Mesenchymal stem cell (in vitro differentiated cells and primary cell): Measurements from ENCODE around the gene PADI3.

Source experiments
- DNase-seq: peaks from one replicate; pipeline ENCODE4 v3.0.0-alpha.2; 2013
- H2AFZ ChIP-seq: one replicate; pipeline ENCODE4 v1.6.1; 2013; ENCODE audit warnings: low read depth, mild to moderate bottlenecking, control low read depth, inconsistent platforms, low read length, moderate library complexity
- H2AK5ac ChIP-seq: 2 replicates; pipeline ENCODE4 v1.6.1; 2013; ENCODE audit warnings: low read length, moderate library complexity, mild to moderate bottlenecking, inconsistent platforms; ENCODE audit not compliant: severe bottlenecking
- H2BK120ac ChIP-seq: one replicate; pipeline ENCODE4 v1.6.1; 2013; ENCODE audit warnings: low read depth, mild to moderate bottlenecking, inconsistent platforms, low read length, moderate library complexity
- H2BK12ac ChIP-seq, 2 experiments: one replicate each; pipeline ENCODE4 v1.6.1; 2013; ENCODE audit warnings: inconsistent platforms in 2 of 2, low read length in 2 of 2, mild to moderate bottlenecking in 2 of 2, moderate library complexity in 2 of 2, control low read depth in 1 of 2
- H2BK15ac ChIP-seq: one replicate; pipeline ENCODE4 v1.6.1; 2013; ENCODE audit warnings: mild to moderate bottlenecking, low read depth, inconsistent platforms; ENCODE audit not compliant: poor library complexity, severe bottlenecking
- H2BK5ac ChIP-seq: 2 replicates; pipeline ENCODE4 v1.6.1; 2013; ENCODE audit warnings: low read depth, mild to moderate bottlenecking, low read length, control low read depth, inconsistent platforms; ENCODE audit not compliant: poor library complexity, severe bottlenecking
- H3K14ac ChIP-seq, 2 experiments: one replicate each; pipeline ENCODE4 v1.6.1; 2013; ENCODE audit warnings: inconsistent platforms in 2 of 2, low read length in 2 of 2, control low read depth in 1 of 2, mild to moderate bottlenecking in 1 of 2, moderate library complexity in 1 of 2
- H3K18ac ChIP-seq, 2 experiments: one replicate each; pipeline ENCODE4 v1.6.1; 2013; ENCODE audit warnings: inconsistent platforms in 2 of 2, low read length in 2 of 2, control low read depth in 1 of 2, low read depth in 1 of 2, mild to moderate bottlenecking in 1 of 2
- H3K23ac ChIP-seq, 2 experiments: one replicate each; pipeline ENCODE4 v1.6.1; 2013; ENCODE audit warnings: inconsistent platforms in 2 of 2, low read length in 2 of 2, mild to moderate bottlenecking in 2 of 2, moderate library complexity in 2 of 2, control low read depth in 1 of 2
- H3K27ac ChIP-seq: 2 replicates; pipeline ENCODE4 v1.5.1; 2013; ENCODE audit warnings: mild to moderate bottlenecking, moderate library complexity, low read length, control low read depth, inconsistent platforms; ENCODE audit not compliant: poor library complexity, severe bottlenecking
- H3K27me3 ChIP-seq, 2 experiments: 2 replicates each; pipeline versions ENCODE4 v1.6.1 to v1.7.0; 2013; ENCODE audit warnings: low read length in 2 of 2, mild to moderate bottlenecking in 2 of 2, moderate library complexity in 2 of 2, control low read depth in 1 of 2, inconsistent platforms in 1 of 2; ENCODE audit not compliant: control insufficient read depth in 1 of 2, insufficient read depth in 1 of 2
- H3K36me3 ChIP-seq, 2 experiments: 2 replicates each; pipeline versions ENCODE4 v1.6.1 to v1.7.0; 2013; ENCODE audit warnings: low read length in 2 of 2, control low read depth in 1 of 2, inconsistent platforms in 1 of 2, low read depth in 1 of 2, mild to moderate bottlenecking in 1 of 2; ENCODE audit not compliant: insufficient read depth in 2 of 2, control insufficient read depth in 1 of 2
- H3K4ac ChIP-seq, 2 experiments: one replicate each; pipeline ENCODE4 v1.6.1; 2013; ENCODE audit warnings: inconsistent platforms in 2 of 2, low read length in 2 of 2, mild to moderate bottlenecking in 2 of 2, moderate library complexity in 2 of 2, control low read depth in 1 of 2, low read depth in 1 of 2
- H3K4me1 ChIP-seq: 2 replicates; pipeline ENCODE4 v1.6.1; 2013; ENCODE audit warnings: low read depth, low read length, control low read depth; ENCODE audit not compliant: control insufficient read depth, insufficient read depth
- H3K4me2 ChIP-seq: 2 replicates; pipeline ENCODE4 v1.6.1; 2013; ENCODE audit warnings: low read length, mild to moderate bottlenecking, inconsistent platforms; ENCODE audit not compliant: poor library complexity, severe bottlenecking
- H3K4me3 ChIP-seq, 2 experiments: 2 replicates each; pipeline versions ENCODE4 v1.5.1 to v1.7.0; 2013; ENCODE audit warnings: low read length in 2 of 2, mild to moderate bottlenecking in 2 of 2, control low read depth in 1 of 2, low read depth in 1 of 2; ENCODE audit not compliant: insufficient read depth in 1 of 2
- H3K79me1 ChIP-seq: replicated peaks from 2 replicates; pipeline ENCODE4 v1.6.1; 2013; ENCODE audit warnings: mild to moderate bottlenecking, control low read depth, low read length, inconsistent platforms; ENCODE audit not compliant: poor library complexity, severe bottlenecking
- H3K9ac ChIP-seq: 2 replicates; pipeline ENCODE4 v1.7.0; 2013; ENCODE audit warnings: mild to moderate bottlenecking, low read length, moderate library complexity
- H3K9me3 ChIP-seq: 2 replicates; pipeline ENCODE4 v1.7.0; 2013; ENCODE audit warnings: mild to moderate bottlenecking, low read length; ENCODE audit not compliant: control insufficient read depth
- H4K8ac ChIP-seq: one replicate; pipeline ENCODE4 v1.6.1; 2013; ENCODE audit warnings: inconsistent platforms, mild to moderate bottlenecking, low read length, moderate library complexity
- H4K91ac ChIP-seq: one replicate; pipeline ENCODE4 v1.6.1; 2013; ENCODE audit warnings: mild to moderate bottlenecking, low read length, inconsistent platforms
- WGBS: methylation state at CpG from one replicate; pipeline ENCODE4 v1.1.7; 2013; ENCODE audit warnings: mixed read lengths; 5-methylcytosine and 5-hydroxymethylcytosine counted together

Gene PADI3

DNA sequence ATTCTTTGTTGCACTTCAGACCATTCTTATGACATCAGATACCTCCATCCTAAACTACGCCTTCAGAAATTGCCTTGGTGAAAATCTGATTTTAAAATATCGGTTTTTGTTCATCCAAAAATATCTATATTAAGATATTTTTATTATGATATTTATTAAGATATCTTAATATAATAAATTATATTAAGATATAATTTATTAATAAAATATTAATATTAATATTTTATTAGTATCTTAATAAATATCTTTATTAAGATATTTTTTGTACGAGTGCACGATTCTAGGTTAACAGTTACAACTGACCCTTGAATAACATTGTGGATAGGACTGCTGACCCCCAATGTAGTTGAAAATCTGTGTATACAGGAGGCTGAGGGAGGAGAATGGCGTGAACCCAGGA, 80.0 kb downstream of the PADI3 start:
- Histone ChIP-seq H3K18ac (no peak overlapping the region), H2AK5ac (no peak overlapping the region), H3K23ac (no peak overlapping the region), H4K91ac (no peak overlapping the region), H3K27ac (no peak overlapping the region), H3K4me3 (no peak overlapping the region), H3K9me3 (peaks cover 9% of the 10 kb centered on the region), H3K4ac (no peak overlapping the region), H2BK15ac (no peak overlapping the region), H3K9ac (no peak overlapping the region), H4K8ac (no peak overlapping the region), H3K4me1 (no peaks in the 10 kb centered on the region), H3K79me1 (no peaks in the 10 kb centered on the region), H3K36me3 (no peaks in the 10 kb centered on the region), H3K4me2 (no peak overlapping the region), H3K14ac (no peak overlapping the region), H2BK5ac (no peak overlapping the region), H2AFZ (no peak overlapping the region), H2BK120ac (no peak overlapping the region), H3K27me3 (peaks cover 5 to 57% of the 10 kb centered on the region in 2 experiments), H2BK12ac (no peak overlapping the region)
- DNase-seq: no peak
- 83% methylated on average over 2 of the region's 5 CpGs for WGBS

DNA sequence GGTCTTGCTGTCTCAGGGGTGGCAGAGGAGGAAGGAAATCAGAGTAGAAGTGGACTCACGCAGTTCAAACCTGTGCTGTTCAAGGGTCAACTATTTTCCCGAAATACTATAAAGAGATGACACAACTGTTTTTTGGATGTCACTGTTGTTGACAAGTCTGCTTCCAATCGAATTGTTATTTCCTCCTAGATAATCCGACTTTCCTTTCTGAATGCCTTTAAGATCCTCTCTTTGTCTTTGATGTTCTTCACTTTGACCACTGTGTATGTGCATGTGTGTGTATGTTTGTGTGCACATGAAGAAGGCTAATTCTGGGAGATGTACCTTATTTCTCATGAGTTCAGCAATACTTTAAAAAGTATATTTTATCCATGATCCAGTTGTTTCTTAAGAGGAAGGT, 80.7 kb downstream of the PADI3 start:
- H3K18ac ChIP-seq: no peak overlapping the region
- 92% methylated on average over 2 of the region's 4 CpGs for WGBS
- H2BK5ac ChIP-seq: no peak overlapping the region
- no peak overlapping the region for H3K23ac ChIP-seq
- no peak overlapping the region for H2AFZ ChIP-seq
- no peak overlapping the region for H3K4ac ChIP-seq
- H3K79me1 ChIP-seq: no peaks in the 10 kb centered on the region
- no peak overlapping the region for H3K4me3 ChIP-seq
- no peak overlapping the region for H2BK15ac ChIP-seq
- no peak overlapping the region for H4K91ac ChIP-seq
- H3K4me1 ChIP-seq: no peaks in the 10 kb centered on the region
- H3K9me3 ChIP-seq: peaks cover 9% of the 10 kb centered on the region
- no peak overlapping the region for H3K4me2 ChIP-seq
- no peak overlapping the region for H3K27ac ChIP-seq
- no peaks in the 10 kb centered on the region for H3K36me3 ChIP-seq
- H4K8ac ChIP-seq: no peak overlapping the region
- no peak for DNase-seq
- H3K14ac ChIP-seq: no peak overlapping the region
- H2BK120ac ChIP-seq: no peak overlapping the region
- no peak overlapping the region for H2BK12ac ChIP-seq
- H3K27me3 ChIP-seq: peaks cover 5 to 54% of the 10 kb centered on the region in 2 experiments
- no peak overlapping the region for H2AK5ac ChIP-seq
- H3K9ac ChIP-seq: no peak overlapping the region

GRCh38 chr1:17330856-17331255, 82.0 kb downstream of the PADI3 start:
- Histone ChIP-seq H3K9ac (no peak overlapping the region), H3K4me1 (no peaks in the 10 kb centered on the region), H2BK12ac (no peak overlapping the region), H3K4ac (no peak overlapping the region), H3K14ac (no peak overlapping the region), H2AK5ac (no peak overlapping the region), H3K23ac (no peak overlapping the region), H3K79me1 (no peaks in the 10 kb centered on the region), H4K8ac (no peak overlapping the region), H3K9me3 (peaks cover 7% of the 10 kb centered on the region), H3K18ac (no peak overlapping the region), H3K27ac (no peak overlapping the region), H3K36me3 (no peaks in the 10 kb centered on the region), H3K27me3 (peaks cover 5 to 55% of the 10 kb centered on the region in 2 experiments), H2BK120ac (no peak overlapping the region), H2BK5ac (no peak overlapping the region), H2AFZ (no peak overlapping the region), H2BK15ac (no peak overlapping the region), H3K4me3 (no peak overlapping the region), H3K4me2 (no peak overlapping the region), H4K91ac (no peak overlapping the region)
- WGBS: 75% methylated on average over 6 of the region's 7 CpGs
- DNase-seq: no peak

DNA sequence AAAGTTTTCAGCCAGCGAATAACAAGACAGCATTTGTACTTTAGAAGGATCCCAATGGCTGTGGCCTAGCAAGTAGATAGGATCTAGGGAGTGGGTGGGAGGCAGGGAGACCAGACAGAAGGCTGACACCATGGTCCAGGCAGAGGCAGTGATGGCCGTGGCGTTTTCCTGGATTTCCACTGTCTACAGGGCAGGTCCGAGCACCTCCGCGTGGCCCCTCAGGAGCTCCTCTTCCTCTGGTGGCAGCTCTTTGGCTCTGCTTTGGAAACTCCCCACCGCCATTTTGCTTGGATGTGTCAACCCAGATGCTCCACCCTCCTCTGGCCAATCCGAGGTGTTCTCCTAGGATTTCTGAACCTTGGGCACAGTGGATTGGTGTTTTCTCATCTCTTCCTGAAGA, 84.2 kb downstream of the PADI3 start:
- WGBS: 92% methylated on average over 8 of the region's 8 CpGs
- Histone ChIP-seq H3K14ac (no peak overlapping the region), H3K27ac (no peak overlapping the region), H2BK120ac (no peak overlapping the region), H3K9me3 (peaks cover 7% of the 10 kb centered on the region), H3K4me1 (no peaks in the 10 kb centered on the region), H3K4me3 (no peak overlapping the region), H2AFZ (no peak overlapping the region), H3K9ac (no peak overlapping the region), H3K23ac (no peak overlapping the region), H2BK5ac (no peak overlapping the region), H3K79me1 (no peaks in the 10 kb centered on the region), H3K36me3 (no peaks in the 10 kb centered on the region), H2BK12ac (no peak overlapping the region), H3K27me3 (peaks cover 5 to 57% of the 10 kb centered on the region in 2 experiments), H3K18ac (no peak overlapping the region), H4K8ac (no peak overlapping the region), H2BK15ac (no peak overlapping the region), H4K91ac (no peak overlapping the region), H3K4me2 (no peak overlapping the region), H2AK5ac (no peak overlapping the region), H3K4ac (no peak overlapping the region)
- DNase-seq: no peak
